Measurements from ENCODE around the gene CACNB2. TPM values are rescaled to one million over a fixed set of nuclear protein-coding genes. Genes with fewer than 3 reads are reported as not detected.

CACNB2 gene
- total RNA-seq, 4 donors from 2014 or later: 0.13 to 1.5 (median 0.18) TPM; not detected in 1

GRCh38 chr10:18532881-18533535 lies 392.8 kb downstream of the CACNB2 start:
- Histone ChIP-seq H3K9me3 (no peaks in the 10 kb centered on the region), H3K4me1 (no peaks in the 10 kb centered on the region), H3K4me3 (no peak overlapping the region), H3K27me3 (no peaks in the 10 kb centered on the region), H3K27ac (no peak overlapping the region), H3K36me3 (no peaks in the 10 kb centered on the region)
- ATAC-seq (no peak), DNase-seq (no peak)
- in situ Hi-C loops (cut with MboI; ENCODE audit: low sequenced_read_pairs in 4 of 4): no loop called here
- TF ChIP-seq CTCF (IDR thresholded peaks at IDR 0.05 in 4 of 5, conservative IDR thresholded peaks at IDR 0.05 in 1 of 5) (no peak), POLR2A (IDR thresholded peaks at IDR 0.05) (no peak)
- intact Hi-C loops (cut with DNase I; ENCODE audit: low total_unique reads): no loop called here

- intact Hi-C loops (cut with DNase I; ENCODE audit: low total_unique reads) (no loop called here), in situ Hi-C loops (cut with MboI; ENCODE audit: low sequenced_read_pairs in 4 of 4) (no loop called here)
- Histone ChIP-seq H3K36me3 (peaks cover 0 to 7% of the 10 kb centered on the region in 2 donors), H3K4me3 (no peak overlapping the region), H3K4me1 (no peaks in the 10 kb centered on the region), H3K9me3 (no peaks in the 10 kb centered on the region), H3K27me3 (no peaks in the 10 kb centered on the region), H3K27ac (no peak overlapping the region)
- DNase-seq (no peak), ATAC-seq (no peak)
- TF ChIP-seq POLR2A (IDR thresholded peaks at IDR 0.05) (no peak), CTCF (IDR thresholded peaks at IDR 0.05 in 4 of 5, conservative IDR thresholded peaks at IDR 0.05 in 1 of 5) (no peak)
Observed at GRCh38 chr10:18533896-18534295, 393.7 kb downstream of the CACNB2 start.

GRCh38 chr10:18539335-18539734 lies 399.1 kb downstream of the CACNB2 start:
- in situ Hi-C loops (cut with MboI; ENCODE audit: low sequenced_read_pairs in 4 of 4) (no loop called here), intact Hi-C loops (cut with DNase I; ENCODE audit: low total_unique reads) (no loop called here)
- Histone ChIP-seq H3K9me3 (no peaks in the 10 kb centered on the region), H3K4me1 (no peaks in the 10 kb centered on the region), H3K4me3 (no peak overlapping the region), H3K27me3 (no peaks in the 10 kb centered on the region), H3K27ac (no peak overlapping the region), H3K36me3 (peaks cover 7 to 29% of the 10 kb centered on the region in 2 donors)
- DNase-seq (no peak), ATAC-seq (no peak)
- TF ChIP-seq CTCF (IDR thresholded peaks at IDR 0.05 in 4 of 5, conservative IDR thresholded peaks at IDR 0.05 in 1 of 5) (no peak), POLR2A (IDR thresholded peaks at IDR 0.05) (no peak)

GRCh38 chr10:18540195-18540594 lies 400.0 kb downstream of the CACNB2 start:
- ATAC-seq: no peak
- in situ Hi-C loops (cut with MboI; ENCODE audit: low sequenced_read_pairs in 4 of 4) (no loop called here), intact Hi-C loops (cut with DNase I; ENCODE audit: low total_unique reads) (no loop called here)
- TF ChIP-seq CTCF (IDR thresholded peaks at IDR 0.05 in 4 of 5, conservative IDR thresholded peaks at IDR 0.05 in 1 of 5) (no peak), POLR2A (IDR thresholded peaks at IDR 0.05) (no peak)
- H3K27ac ChIP-seq: no peak overlapping the region
- peaks cover 7 to 29% of the 10 kb centered on the region in 2 donors for H3K36me3 ChIP-seq
- H3K9me3 ChIP-seq: no peaks in the 10 kb centered on the region
- H3K4me3 ChIP-seq: no peak overlapping the region
- H3K27me3 ChIP-seq: no peaks in the 10 kb centered on the region
- DNase-seq: no peak
- H3K4me1 ChIP-seq: no peaks in the 10 kb centered on the region

- TF ChIP-seq POLR2A (IDR thresholded peaks at IDR 0.05) (no peak), CTCF (IDR thresholded peaks at IDR 0.05 in 4 of 5, conservative IDR thresholded peaks at IDR 0.05 in 1 of 5) (no peak)
- H3K27me3 ChIP-seq: no peaks in the 10 kb centered on the region
- H3K27ac ChIP-seq: no peak overlapping the region
- no peaks in the 10 kb centered on the region for H3K4me1 ChIP-seq
- peaks cover 7 to 32% of the 10 kb centered on the region in 2 donors for H3K36me3 ChIP-seq
- DNase-seq (no peak), ATAC-seq (no peak)
- no peak overlapping the region for H3K4me3 ChIP-seq
- in situ Hi-C loops (cut with MboI; ENCODE audit: low sequenced_read_pairs in 4 of 4) (no loop called here), intact Hi-C loops (cut with DNase I; ENCODE audit: low total_unique reads) (no loop called here)
- H3K9me3 ChIP-seq: no peaks in the 10 kb centered on the region
Observed at GRCh38 chr10:18542832-18543231, 402.6 kb downstream of the CACNB2 start.

Data from gastrocnemius medialis (tissue), 4 donors.